ENCODE results near the gene ACOT13. TPM values are rescaled to one million over a fixed set of nuclear protein-coding genes. Genes with fewer than 3 reads are reported as not detected.
"Not testable (repeated sequence)": the region's sequence is repeated elsewhere in the genome, so short reads cannot be mapped to it uniquely, and the experiment has no call there.

Gene ACOT13
- total RNA-seq, 1 donor = 5.2 TPM

- TF ChIP-seq, protein P1, sequence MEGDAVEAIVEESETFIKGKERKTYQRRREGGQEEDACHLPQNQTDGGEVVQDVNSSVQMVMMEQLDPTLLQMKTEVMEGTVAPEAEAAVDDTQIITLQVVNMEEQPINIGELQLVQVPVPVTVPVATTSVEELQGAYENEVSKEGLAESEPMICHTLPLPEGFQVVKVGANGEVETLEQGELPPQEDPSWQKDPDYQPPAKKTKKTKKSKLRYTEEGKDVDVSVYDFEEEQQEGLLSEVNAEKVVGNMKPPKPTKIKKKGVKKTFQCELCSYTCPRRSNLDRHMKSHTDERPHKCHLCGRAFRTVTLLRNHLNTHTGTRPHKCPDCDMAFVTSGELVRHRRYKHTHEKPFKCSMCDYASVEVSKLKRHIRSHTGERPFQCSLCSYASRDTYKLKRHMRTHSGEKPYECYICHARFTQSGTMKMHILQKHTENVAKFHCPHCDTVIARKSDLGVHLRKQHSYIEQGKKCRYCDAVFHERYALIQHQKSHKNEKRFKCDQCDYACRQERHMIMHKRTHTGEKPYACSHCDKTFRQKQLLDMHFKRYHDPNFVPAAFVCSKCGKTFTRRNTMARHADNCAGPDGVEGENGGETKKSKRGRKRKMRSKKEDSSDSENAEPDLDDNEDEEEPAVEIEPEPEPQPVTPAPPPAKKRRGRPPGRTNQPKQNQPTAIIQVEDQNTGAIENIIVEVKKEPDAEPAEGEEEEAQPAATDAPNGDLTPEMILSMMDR (IDR thresholded peaks at IDR 0.05; ENCODE audit: insufficient read depth, low read depth, low read length) = no peak
- H3K4me3 ChIP-seq (ENCODE audit: low read depth, low read length) = no peak overlapping the region
- no peak for DNase-seq (ENCODE audit: low read depth)
Observed at GRCh38 chr6:24692003-24692402, 25.1 kb downstream of the ACOT13 start.

DNA sequence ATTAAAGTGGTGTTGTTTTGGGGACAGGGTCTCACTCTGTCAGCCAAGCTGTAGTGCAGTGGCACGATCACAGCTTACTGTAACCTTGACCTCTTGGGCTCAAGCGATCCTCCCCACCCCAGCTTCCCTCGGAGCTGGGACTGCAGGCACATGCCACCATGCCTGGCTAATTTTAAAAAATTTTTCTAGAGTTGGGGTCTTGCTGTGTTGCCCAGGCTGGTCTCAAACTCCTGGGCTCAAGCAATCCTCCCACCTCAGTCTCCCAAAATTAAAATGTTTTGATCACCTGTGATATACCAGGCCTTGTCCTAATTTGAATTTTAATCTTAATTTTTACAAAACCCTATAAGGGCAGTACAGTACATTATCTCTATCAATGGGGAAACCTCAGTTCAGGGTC lies 25.5 kb downstream of the ACOT13 start:
- H3K4me3 ChIP-seq (ENCODE audit: low read depth, low read length) = no peak overlapping the region
- DNase-seq (ENCODE audit: low read depth) = no peak
- TF ChIP-seq, protein P1 (IDR thresholded peaks at IDR 0.05; ENCODE audit: insufficient read depth, low read depth, low read length) = no peak

DNA sequence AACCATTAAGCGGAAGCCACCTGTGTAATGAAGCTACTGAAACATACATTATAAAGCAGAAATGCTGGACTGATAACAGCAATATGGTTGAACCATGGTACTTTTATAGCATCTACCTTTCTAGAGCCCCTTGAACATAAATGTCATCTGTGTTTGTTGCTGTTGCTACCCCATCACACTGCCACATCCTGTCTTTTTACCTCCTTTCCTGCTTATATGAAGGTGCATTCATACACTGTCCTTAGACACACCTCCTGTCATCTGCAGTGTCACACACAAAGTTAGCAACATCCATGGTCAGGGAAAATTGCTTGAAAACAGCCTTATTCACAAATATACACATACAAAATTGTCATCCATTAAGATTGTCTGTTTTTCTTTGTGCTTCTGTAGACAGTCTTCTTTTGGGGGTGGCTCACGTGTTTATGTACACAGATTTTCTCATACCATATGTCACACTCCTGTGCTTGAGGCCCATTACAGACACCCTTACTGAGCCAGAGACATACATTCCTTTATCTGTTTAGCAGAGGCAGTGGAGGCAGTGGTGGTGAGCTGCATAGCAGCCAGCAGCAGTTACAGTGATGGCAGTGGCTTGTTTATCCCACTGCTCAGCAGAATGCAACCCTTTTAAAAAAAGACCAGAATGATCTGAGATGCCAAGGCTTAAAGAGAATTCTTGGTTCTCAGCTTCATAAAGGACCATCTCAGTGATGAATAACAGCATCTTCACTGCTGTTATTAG lies 26.1 kb downstream of the ACOT13 start:
- H3K4me3 ChIP-seq (ENCODE audit: low read depth, low read length) = no peak overlapping the region
- TF ChIP-seq, protein P1 (IDR thresholded peaks at IDR 0.05; ENCODE audit: insufficient read depth, low read depth, low read length) = no peak
- DNase-seq (ENCODE audit: low read depth) = no peak

GRCh38 chr6:24694198-24694597 lies 27.3 kb downstream of the ACOT13 start:
- H3K4me3 ChIP-seq (ENCODE audit: low read depth, low read length) = no peak overlapping the region
- TF ChIP-seq, protein P1 (IDR thresholded peaks at IDR 0.05; ENCODE audit: insufficient read depth, low read depth, low read length) = no peak
- no peak for DNase-seq (ENCODE audit: low read depth)

- peak; percentile 50 for DNase-seq (ENCODE audit: low read depth)
- TF ChIP-seq, protein P1 (IDR thresholded peaks at IDR 0.05; ENCODE audit: insufficient read depth, low read depth, low read length) = peak; percentile 42
Observed at GRCh38 chr6:24695635-24696034, 28.8 kb downstream of the ACOT13 start.

DNA sequence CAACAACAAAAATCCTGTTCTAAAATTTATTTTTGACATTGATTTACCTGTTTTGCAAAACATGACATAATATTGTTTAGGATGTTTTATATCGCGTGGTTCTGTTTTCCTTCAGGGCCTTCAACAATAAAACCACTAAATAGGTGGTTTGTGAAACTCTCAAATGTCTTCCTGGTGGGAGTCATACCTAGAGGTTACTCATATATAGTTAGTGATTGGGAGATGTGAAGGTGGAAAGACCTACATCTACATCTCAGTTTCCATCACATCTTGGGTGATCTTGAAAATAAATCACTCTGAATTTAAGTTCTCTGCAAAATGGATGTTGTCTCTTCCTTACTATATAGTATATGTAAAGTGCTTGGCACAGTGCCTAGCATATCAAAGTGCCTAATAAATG lies 29.2 kb downstream of the ACOT13 start:
- TF ChIP-seq, protein P1 (IDR thresholded peaks at IDR 0.05; ENCODE audit: insufficient read depth, low read depth, low read length) = no peak
- H3K4me3 ChIP-seq (ENCODE audit: low read depth, low read length) = no peak overlapping the region
- DNase-seq (ENCODE audit: low read depth) = no peak

More at GRCh38 chr6:24695635-24696034, 28.8 kb downstream of the ACOT13 start:
- H3K4me3 ChIP-seq (ENCODE audit: low read depth, low read length) = not testable (repeated sequence)
